Colonic mucosa (tissue), 4 donors: ENCODE data around the gene SNX32. TPM values are rescaled to one million over a fixed set of nuclear protein-coding genes. Genes with fewer than 3 reads are reported as not detected.

ENCODE experiments used
- DNase-seq: peaks from one replicate; pipeline ENCODE4 v3.0.0-alpha.2; 2020
- H3K27ac ChIP-seq: fragments of 200-600 bp; one replicate; pipeline ENCODE4 v1.8.0; 2021
- H3K27me3 ChIP-seq: fragments of 200-600 bp; one replicate; pipeline ENCODE4 v1.8.0; 2021
- H3K36me3 ChIP-seq: fragments of 200-600 bp; one replicate; pipeline ENCODE4 v1.8.0; 2021
- H3K4me1 ChIP-seq: fragments of 200-600 bp; one replicate; pipeline ENCODE4 v1.8.0; 2021; ENCODE audit warnings: mild to moderate bottlenecking
- H3K4me3 ChIP-seq: fragments of 200-600 bp; one replicate; pipeline ENCODE4 v1.8.0; 2021
- H3K9ac ChIP-seq, 2 donors: one replicate each; pipeline ENCODE4 v1.7.0; 2013; ENCODE audit warnings: control low read depth in 2 of 2, low read depth in 2 of 2, low read length in 2 of 2
- H3K9me3 ChIP-seq: fragments of 200-600 bp; one replicate; pipeline ENCODE4 v1.8.0; 2021
- intact Hi-C: fragments of 100-400 bp; cut with DNase I; formaldehyde crosslinking; loops from one replicate; pipeline ENCODE4 v1.14.1; 2022
- total RNA-seq, 2 donors: library from RNA; stranded (reverse); fragmentation: NEBNext Ultra II Directional in 1 of 2; extraction: Animal tissue kit (Norgen Biotek cat#: 25700) in 1 of 2; gene quantifications; one replicate each; pipeline ENCODE4 v1.2.1, GENCODE V29; 2021
- TF ChIP-seq, protein P1 (sequence below): fragments of 200-600 bp; IDR thresholded peaks from one replicate; pipeline ENCODE4 v1.8.0; 2022; ENCODE audit warnings: antibody characterized with exemption, mild to moderate bottlenecking
- donor health status: healthy.
- donor health status: DM: no; HTN: no; CAD: no.
- donor health status: DM: no; HTN: no; CAD: no.

SNX32 gene
- total RNA-seq, 2 donors from 2014 or later, result 1.6 to 1.9 TPM

DNA sequence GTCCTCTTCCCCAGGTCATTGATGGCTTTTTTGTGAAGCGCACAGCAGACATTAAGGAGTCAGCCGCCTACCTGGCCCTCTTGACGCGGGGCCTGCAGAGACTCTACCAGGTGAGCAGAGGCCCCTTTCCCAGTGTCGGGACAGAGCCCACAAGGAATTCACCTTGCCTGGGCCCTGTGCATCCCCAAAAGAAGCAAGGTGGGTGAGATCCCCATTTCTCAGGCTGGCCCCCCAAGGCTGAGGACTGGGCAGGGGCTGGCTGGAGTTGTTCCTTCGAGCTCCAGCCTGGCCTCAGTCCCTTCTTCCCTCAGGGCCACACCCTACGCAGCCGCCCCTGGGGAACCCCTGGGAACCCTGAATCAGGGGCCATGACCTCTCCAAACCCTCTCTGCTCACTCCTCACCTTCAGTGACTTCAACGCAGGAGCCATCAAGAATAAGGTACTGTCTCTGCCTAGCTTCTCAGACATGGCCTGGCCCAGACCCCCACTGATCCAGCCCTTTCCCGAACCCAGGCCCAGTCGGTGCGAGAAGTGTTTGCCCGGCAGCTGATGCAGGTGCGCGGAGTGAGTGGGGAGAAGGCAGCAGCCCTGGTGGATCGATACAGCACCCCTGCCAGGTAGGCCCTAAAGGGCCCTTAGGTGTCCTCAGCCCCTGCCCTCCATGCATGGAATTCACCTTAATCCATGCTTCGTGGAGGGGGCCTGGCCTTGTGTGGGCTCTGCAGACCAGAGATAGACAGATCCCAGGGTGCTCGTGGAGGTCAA is 31.1 kb downstream of the SNX32 start:
- peaks cover 7% of the 10 kb centered on the region for H3K36me3 ChIP-seq
- intact Hi-C loops, result no loop called here
- no peak overlapping the region for H3K9ac ChIP-seq
- TF ChIP-seq, protein P1, sequence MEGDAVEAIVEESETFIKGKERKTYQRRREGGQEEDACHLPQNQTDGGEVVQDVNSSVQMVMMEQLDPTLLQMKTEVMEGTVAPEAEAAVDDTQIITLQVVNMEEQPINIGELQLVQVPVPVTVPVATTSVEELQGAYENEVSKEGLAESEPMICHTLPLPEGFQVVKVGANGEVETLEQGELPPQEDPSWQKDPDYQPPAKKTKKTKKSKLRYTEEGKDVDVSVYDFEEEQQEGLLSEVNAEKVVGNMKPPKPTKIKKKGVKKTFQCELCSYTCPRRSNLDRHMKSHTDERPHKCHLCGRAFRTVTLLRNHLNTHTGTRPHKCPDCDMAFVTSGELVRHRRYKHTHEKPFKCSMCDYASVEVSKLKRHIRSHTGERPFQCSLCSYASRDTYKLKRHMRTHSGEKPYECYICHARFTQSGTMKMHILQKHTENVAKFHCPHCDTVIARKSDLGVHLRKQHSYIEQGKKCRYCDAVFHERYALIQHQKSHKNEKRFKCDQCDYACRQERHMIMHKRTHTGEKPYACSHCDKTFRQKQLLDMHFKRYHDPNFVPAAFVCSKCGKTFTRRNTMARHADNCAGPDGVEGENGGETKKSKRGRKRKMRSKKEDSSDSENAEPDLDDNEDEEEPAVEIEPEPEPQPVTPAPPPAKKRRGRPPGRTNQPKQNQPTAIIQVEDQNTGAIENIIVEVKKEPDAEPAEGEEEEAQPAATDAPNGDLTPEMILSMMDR, result no peak
- no peaks in the 10 kb centered on the region for H3K9me3 ChIP-seq
- H3K27me3 ChIP-seq, result no peaks in the 10 kb centered on the region
- DNase-seq, result no peak
- no peak overlapping the region for H3K4me3 ChIP-seq
- no peak overlapping the region for H3K27ac ChIP-seq
- H3K4me1 ChIP-seq, result peaks cover 11% of the 10 kb centered on the region

DNA sequence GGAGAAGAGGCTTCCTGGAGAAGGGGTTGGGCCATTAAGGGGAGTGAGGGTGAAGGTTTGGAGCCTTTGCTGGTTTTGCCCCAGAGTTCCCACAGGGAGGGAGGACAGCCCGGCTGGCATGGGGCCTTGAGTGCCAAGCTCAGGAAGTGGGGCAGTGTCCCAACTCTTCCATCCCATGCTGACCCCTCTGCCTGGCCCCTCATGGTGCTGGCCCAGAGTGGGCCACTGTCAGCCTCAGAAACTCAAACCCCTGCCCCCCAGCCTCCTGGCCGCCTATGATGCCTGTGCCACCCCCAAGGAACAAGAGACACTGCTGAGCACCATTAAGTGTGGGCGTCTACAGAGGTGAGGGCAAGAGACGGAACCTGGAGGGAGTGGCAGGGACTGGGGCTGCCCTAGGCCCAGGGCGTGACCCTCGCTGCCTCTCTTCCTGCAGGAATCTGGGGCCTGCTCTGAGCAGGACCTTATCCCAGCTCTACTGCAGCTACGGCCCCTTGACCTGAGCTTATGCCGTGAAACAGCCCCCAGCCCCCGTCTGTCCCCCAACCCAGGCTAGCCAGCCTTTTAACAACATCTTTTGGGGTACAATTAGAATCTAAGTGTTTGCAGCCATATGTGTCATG is 31.9 kb downstream of the SNX32 start:
- TF ChIP-seq, protein P1, result no peak
- H3K36me3 ChIP-seq, result peaks cover 7% of the 10 kb centered on the region
- no peak for DNase-seq
- H3K4me3 ChIP-seq, result no peak overlapping the region
- no peak overlapping the region for H3K9ac ChIP-seq
- no peaks in the 10 kb centered on the region for H3K9me3 ChIP-seq
- H3K4me1 ChIP-seq, result peaks cover 11% of the 10 kb centered on the region
- intact Hi-C loops, result no loop called here
- no peak overlapping the region for H3K27ac ChIP-seq
- no peaks in the 10 kb centered on the region for H3K27me3 ChIP-seq

DNA sequence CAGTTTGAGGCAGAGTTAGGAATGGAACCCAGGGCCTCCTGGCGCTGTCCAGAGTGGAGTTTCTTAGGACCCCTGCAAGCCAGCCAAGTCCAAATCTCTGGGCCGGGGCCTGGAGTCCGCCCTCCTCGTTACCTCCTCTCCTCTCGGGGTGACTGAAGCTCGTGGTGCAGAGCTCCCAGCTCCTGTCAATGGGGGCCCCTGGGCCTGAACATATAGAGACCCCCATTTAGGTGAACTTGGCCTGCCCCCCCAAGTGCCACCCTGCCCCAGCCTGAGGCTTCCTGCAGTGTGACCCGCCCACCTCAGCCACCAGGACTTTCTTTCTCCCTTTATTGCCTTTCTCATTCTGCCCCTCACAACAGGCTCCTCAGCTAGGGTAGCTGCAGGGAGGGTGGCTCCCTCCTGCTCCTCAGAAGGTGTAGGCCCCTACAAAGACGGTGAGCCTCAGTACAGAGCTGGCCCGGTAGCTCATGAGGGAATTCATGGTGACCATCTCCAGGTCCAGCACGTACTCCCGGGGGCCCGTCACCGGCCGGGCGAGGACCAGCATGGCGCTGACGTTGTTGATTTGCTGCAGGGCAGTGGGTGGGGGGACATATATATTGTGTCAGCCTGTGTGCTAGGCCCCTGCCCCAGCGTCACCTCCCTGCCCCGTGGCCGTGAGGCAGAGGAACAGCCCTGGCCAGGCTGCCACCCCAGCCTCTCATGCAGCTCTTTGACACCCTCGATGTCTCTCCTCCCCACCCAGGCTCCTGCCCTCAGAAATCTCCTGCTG is 32.9 kb downstream of the SNX32 start:
- Histone ChIP-seq H3K36me3 (peaks cover 7% of the 10 kb centered on the region), H3K9ac (no peak overlapping the region), H3K9me3 (no peaks in the 10 kb centered on the region), H3K27me3 (no peaks in the 10 kb centered on the region), H3K27ac (no peak overlapping the region), H3K4me3 (no peak overlapping the region), H3K4me1 (peaks cover 6% of the 10 kb centered on the region)
- intact Hi-C loops, result no loop called here
- DNase-seq, result no peak
- TF ChIP-seq, protein P1, result no peak

DNA sequence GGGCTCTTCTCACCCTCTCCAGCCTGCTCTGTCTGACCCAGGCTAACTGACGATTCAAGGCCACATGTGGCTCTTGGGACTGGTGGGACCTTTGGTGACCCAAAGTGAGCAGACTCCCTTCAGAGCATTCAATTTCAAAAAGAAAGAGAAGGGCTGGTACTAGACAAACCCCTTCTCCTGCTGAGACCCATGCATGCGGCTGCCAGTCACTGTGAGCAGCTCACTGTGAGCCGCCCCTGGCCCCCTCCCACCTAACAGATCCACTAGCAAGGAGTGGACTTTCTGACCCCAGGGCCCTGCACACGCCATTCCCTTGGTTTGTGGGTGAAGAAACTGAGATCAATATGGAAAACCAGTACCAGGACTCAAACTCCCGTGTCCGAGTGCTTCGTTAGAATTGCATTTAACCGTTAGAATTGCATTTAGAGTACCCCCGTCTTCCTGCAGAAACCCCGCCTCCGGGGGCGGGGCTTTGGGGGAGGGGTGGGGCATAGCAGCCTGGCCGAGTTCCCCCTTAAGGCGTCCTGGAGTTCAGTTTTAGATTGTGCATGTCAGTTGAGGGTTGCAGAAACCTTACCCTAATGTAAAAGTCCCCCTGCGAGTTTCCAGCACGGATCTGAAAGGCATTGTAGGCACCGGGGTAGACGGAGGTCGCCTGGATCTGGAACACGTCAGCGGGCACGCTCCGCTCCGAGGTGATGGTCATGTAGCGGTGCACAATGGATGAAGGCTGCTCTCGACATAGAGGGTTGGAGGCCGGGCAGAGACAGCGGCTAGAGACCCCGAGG is 33.7 kb downstream of the SNX32 start:
- no peaks in the 10 kb centered on the region for H3K9me3 ChIP-seq
- intact Hi-C loops, result no loop called here
- peaks cover 4% of the 10 kb centered on the region for H3K36me3 ChIP-seq
- H3K9ac ChIP-seq, result no peak overlapping the region
- H3K4me1 ChIP-seq, result no peaks in the 10 kb centered on the region
- TF ChIP-seq, protein P1, result no peak
- no peaks in the 10 kb centered on the region for H3K27me3 ChIP-seq
- no peak for DNase-seq
- no peak overlapping the region for H3K4me3 ChIP-seq
- no peak overlapping the region for H3K27ac ChIP-seq

DNA sequence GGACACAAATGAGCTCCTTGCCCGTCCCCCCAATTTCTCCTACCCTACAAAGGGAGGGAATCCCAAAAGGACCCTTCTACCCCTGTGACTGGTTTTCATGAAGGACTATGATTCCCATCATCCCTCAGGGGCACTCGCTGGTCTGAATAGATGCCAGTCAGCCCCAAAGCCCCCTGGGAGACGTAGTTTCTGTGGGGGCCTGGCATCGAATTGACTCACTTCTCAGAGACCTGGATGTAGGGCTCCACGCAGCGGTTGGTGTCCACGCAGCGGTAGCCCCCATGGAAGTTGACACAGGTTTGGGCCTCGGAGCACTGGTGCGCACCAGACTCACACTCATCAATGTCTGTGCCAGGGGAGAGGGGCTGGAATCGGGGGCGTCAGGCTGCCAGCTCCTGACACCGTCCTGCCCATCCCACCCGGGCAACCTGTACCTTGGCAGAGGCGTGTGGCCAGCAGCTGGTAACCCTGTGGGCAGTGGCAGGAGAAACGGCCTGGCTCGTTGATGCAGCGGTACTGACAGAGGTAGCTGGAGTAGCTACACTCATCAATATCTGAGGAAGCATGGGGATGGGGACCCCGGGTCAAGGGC is 34.4 kb downstream of the SNX32 start:
- Histone ChIP-seq H3K4me1 (no peaks in the 10 kb centered on the region), H3K4me3 (no peak overlapping the region), H3K27me3 (no peaks in the 10 kb centered on the region), H3K9ac (no peak overlapping the region), H3K9me3 (no peaks in the 10 kb centered on the region), H3K36me3 (no peaks in the 10 kb centered on the region), H3K27ac (no peak overlapping the region)
- intact Hi-C loops, result no loop called here
- DNase-seq, result no peak
- TF ChIP-seq, protein P1, result no peak
